Smooth muscle cell (in vitro differentiated cells): ENCODE data around the gene TFAM. TPM values are rescaled to one million over a fixed set of nuclear protein-coding genes. Genes with fewer than 3 reads are reported as not detected.

Experiments used
- DNase-seq: peaks from one replicate; lab custom pipeline; 2025; ENCODE audit not compliant: unreplicated experiment; lab: John Stamatoyannopoulos, UW
- H2AFZ ChIP-seq: fragments of 200-600 bp; sonication (generic); 2 replicates; pipeline ENCODE4 v1.6.0; 2016; ENCODE audit warnings: antibody characterized with exemption, low read depth, mild to moderate bottlenecking
- H3F3A ChIP-seq: fragments of 200-600 bp; sonication (generic); 2 replicates; pipeline ENCODE4 v1.6.0; 2017; ENCODE audit warnings: antibody characterized with exemption, low read depth
- H3K27ac ChIP-seq: fragments of 200-600 bp; sonication (generic); 2 replicates; pipeline ENCODE4 v1.5.1; 2016; ENCODE audit warnings: low read depth, mild to moderate bottlenecking
- H3K27me3 ChIP-seq: fragments of 200-600 bp; sonication (generic); 2 replicates; pipeline ENCODE4 v1.6.1; 2016; ENCODE audit warnings: low read depth, mild to moderate bottlenecking
- H3K36me3 ChIP-seq: fragments of 200-600 bp; sonication (generic); 2 replicates; pipeline ENCODE4 v1.5.1; 2016; ENCODE audit warnings: low read depth
- H3K4me1 ChIP-seq: fragments of 200-600 bp; sonication (generic); 2 replicates; pipeline ENCODE4 v1.5.1; 2016; ENCODE audit warnings: low read depth
- H3K4me2 ChIP-seq: fragments of 200-600 bp; sonication (generic); 2 replicates; pipeline ENCODE4 v1.6.0; 2016; ENCODE audit warnings: mild to moderate bottlenecking
- H3K4me3 ChIP-seq: fragments of 200-600 bp; sonication (generic); 2 replicates; pipeline ENCODE4 v1.5.1; 2016; ENCODE audit warnings: mild to moderate bottlenecking
- H3K79me2 ChIP-seq: fragments of 200-600 bp; sonication (generic); 2 replicates; pipeline ENCODE4 v1.6.0; 2016; ENCODE audit warnings: low read depth, mild to moderate bottlenecking
- H3K9ac ChIP-seq: fragments of 200-600 bp; sonication (generic); 2 replicates; pipeline ENCODE4 v1.6.0; 2016; ENCODE audit warnings: low read depth
- H3K9me3 ChIP-seq: fragments of 200-600 bp; sonication (generic); replicated peaks from 2 replicates; pipeline ENCODE4 v1.5.1; 2016; ENCODE audit warnings: low read depth
- H4K20me1 ChIP-seq: fragments of 200-600 bp; sonication (generic); 2 replicates; pipeline ENCODE4 v1.6.0; 2016; ENCODE audit warnings: low read depth
- CTCF ChIP-seq: fragments of 200-600 bp; sonication (generic); IDR thresholded peaks from 2 replicates; pipeline ENCODE4 v1.5.1; 2017; ENCODE audit warnings: borderline replicate concordance, mild to moderate bottlenecking, antibody characterized with exemption; ENCODE audit not compliant: insufficient read depth, poor library complexity, severe bottlenecking
- WGBS: methylation state at CpG from one replicate; pipeline ENCODE4 v1.1.7; 2016; ENCODE audit warnings: low lambda C conversion rate; 5-methylcytosine and 5-hydroxymethylcytosine counted together
- polyA plus RNA-seq: library from polyadenylated mRNA; unstranded; fragments of >200 nt; fragmentation: Nextera tagmentation; extraction: Ambion mirVana; gene quantifications from 2 replicates; pipeline ENCODE4 v1.2.1, GENCODE V29; 2016
- total RNA-seq: library from RNA; depleted of rRNA; stranded (reverse); fragments of >200 nt; gene quantifications from 2 replicates; pipeline ENCODE4 v1.2.3, GENCODE V29; 2014

TFAM gene
- total and polyA plus RNA-seq, 2 experiments from 2014 or later: 14.5 to 21.0 TPM

- no peak for TF ChIP-seq CTCF
- Histone ChIP-seq H3K4me3 (no peak overlapping the region), H3K9me3 (no peaks in the 10 kb centered on the region), H3K79me2 (no peaks in the 10 kb centered on the region), H3F3A (peaks cover 8% of the 10 kb centered on the region), H4K20me1 (no peaks in the 10 kb centered on the region), H3K36me3 (no peaks in the 10 kb centered on the region), H3K4me1 (peaks cover 13% of the 10 kb centered on the region), H3K9ac (no peak overlapping the region), H3K27me3 (no peaks in the 10 kb centered on the region), H3K4me2 (no peak overlapping the region), H3K27ac (no peak overlapping the region), H2AFZ (no peak overlapping the region)
- DNase-seq: no peak
- WGBS: 98% methylated on average over 5 of the region's 5 CpGs
These were observed 48.4 kb downstream of the TFAM start for GRCh38 chr10:58433571-58433970.

- no peaks in the 10 kb centered on the region for H3K9me3 ChIP-seq
- H3F3A ChIP-seq: peaks cover 8% of the 10 kb centered on the region
- H3K27ac ChIP-seq: peak overlapping the region; percentile 94
- peak overlapping the region; percentile 71 for H3K4me2 ChIP-seq
- peak; percentile 8 for DNase-seq
- no peaks in the 10 kb centered on the region for H3K27me3 ChIP-seq
- H2AFZ ChIP-seq: peak overlapping the region; percentile 56
- no peak for TF ChIP-seq CTCF
- no peak overlapping the region for H3K4me3 ChIP-seq
- peaks cover 13% of the 10 kb centered on the region for H3K4me1 ChIP-seq
- 5% methylated on average over 2 of the region's 2 CpGs for WGBS
- H3K9ac ChIP-seq: peak overlapping the region; percentile 65
- no peaks in the 10 kb centered on the region for H3K36me3 ChIP-seq
- no peaks in the 10 kb centered on the region for H3K79me2 ChIP-seq
- no peaks in the 10 kb centered on the region for H4K20me1 ChIP-seq
These were observed 50.2 kb downstream of the TFAM start for GRCh38 chr10:58435297-58435985.

- H4K20me1 ChIP-seq: no peaks in the 10 kb centered on the region
- no peak overlapping the region for H3K4me3 ChIP-seq
- H3K4me1 ChIP-seq: peaks cover 13% of the 10 kb centered on the region
- no peaks in the 10 kb centered on the region for H3K27me3 ChIP-seq
- no peaks in the 10 kb centered on the region for H3K79me2 ChIP-seq
- no peak for DNase-seq
- no peaks in the 10 kb centered on the region for H3K36me3 ChIP-seq
- H3K9ac ChIP-seq: peak overlapping the region; percentile 65
- no peaks in the 10 kb centered on the region for H3K9me3 ChIP-seq
- peak overlapping the region; percentile 94 for H3K27ac ChIP-seq
- peaks cover 8% of the 10 kb centered on the region for H3F3A ChIP-seq
- peak overlapping the region; percentile 56 for H2AFZ ChIP-seq
- WGBS: 42% methylated on average over 4 of the region's 4 CpGs
- peak overlapping the region; percentile 71 for H3K4me2 ChIP-seq
- TF ChIP-seq CTCF: no peak
These were observed 50.9 kb downstream of the TFAM start for GRCh38 chr10:58436071-58436470.

- Histone ChIP-seq H3K27me3 (no peaks in the 10 kb centered on the region), H4K20me1 (no peaks in the 10 kb centered on the region), H2AFZ (no peak overlapping the region), H3K9ac (no peak overlapping the region), H3K4me1 (peaks cover 13% of the 10 kb centered on the region), H3K36me3 (no peaks in the 10 kb centered on the region), H3K27ac (no peak overlapping the region), H3K4me3 (no peak overlapping the region), H3F3A (peaks cover 8% of the 10 kb centered on the region), H3K9me3 (no peaks in the 10 kb centered on the region), H3K79me2 (no peaks in the 10 kb centered on the region), H3K4me2 (no peak overlapping the region)
- no peak for DNase-seq
- TF ChIP-seq CTCF: no peak
- WGBS: 71% methylated on average over 3 of the region's 3 CpGs
These were observed 53.2 kb downstream of the TFAM start for GRCh38 chr10:58438340-58438871.
